ENCODE data around the gene NAB2.

NAB2 gene

GRCh38 chr12:57138526-57139272 lies 49.8 kb downstream of the NAB2 start:
- DNase-seq = no peak

- DNase-seq = no peak
These were observed 51.1 kb downstream of the NAB2 start for GRCh38 chr12:57139796-57140649.

- no peak for DNase-seq
These were observed 52.3 kb downstream of the NAB2 start for GRCh38 chr12:57141249-57141648.

GRCh38 chr12:57142121-57142520 lies 53.2 kb downstream of the NAB2 start:
- no peak for DNase-seq

- DNase-seq = no peak
These were observed 53.8 kb downstream of the NAB2 start for GRCh38 chr12:57142727-57143126.

- DNase-seq = no peak
These were observed 54.5 kb downstream of the NAB2 start for GRCh38 chr12:57143454-57143853.

Measured in kidney glomerular epithelial cell (primary cell).